HG03432 (cell line): ENCODE results near the gene TLE6.
"Not testable (repeated sequence)": the region's sequence is repeated elsewhere in the genome, so short reads cannot be mapped to it uniquely, and the experiment has no call there.

Experiments used
- ATAC-seq: cut with Tn5 transposase; IDR thresholded peaks from one replicate; pipeline ENCODE4 v1.9.1; 2021; ENCODE audit warnings: mild to moderate bottlenecking, moderate library complexity; ENCODE audit not compliant: unreplicated experiment

TLE6 gene

DNA sequence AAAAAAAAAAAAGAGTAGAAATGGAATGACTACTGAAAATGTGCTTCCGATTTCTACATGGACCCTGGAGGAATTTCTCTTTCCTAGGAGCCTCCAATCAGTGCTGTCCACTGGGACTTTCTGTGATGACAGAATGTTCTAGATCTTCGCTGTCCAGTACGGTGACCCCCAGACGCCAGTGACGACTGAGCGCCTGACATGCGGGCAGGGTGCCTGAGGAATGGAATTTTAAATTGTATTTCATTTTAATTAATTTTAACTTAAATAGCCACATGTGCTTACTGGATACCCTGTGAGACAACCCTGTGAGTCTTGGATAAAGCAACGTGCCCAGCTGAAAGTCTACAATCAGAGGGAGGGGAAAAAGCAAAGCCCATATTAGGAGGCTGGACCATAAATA, 4.1 kb upstream of the TLE6 start:
- no peak for ATAC-seq

DNA sequence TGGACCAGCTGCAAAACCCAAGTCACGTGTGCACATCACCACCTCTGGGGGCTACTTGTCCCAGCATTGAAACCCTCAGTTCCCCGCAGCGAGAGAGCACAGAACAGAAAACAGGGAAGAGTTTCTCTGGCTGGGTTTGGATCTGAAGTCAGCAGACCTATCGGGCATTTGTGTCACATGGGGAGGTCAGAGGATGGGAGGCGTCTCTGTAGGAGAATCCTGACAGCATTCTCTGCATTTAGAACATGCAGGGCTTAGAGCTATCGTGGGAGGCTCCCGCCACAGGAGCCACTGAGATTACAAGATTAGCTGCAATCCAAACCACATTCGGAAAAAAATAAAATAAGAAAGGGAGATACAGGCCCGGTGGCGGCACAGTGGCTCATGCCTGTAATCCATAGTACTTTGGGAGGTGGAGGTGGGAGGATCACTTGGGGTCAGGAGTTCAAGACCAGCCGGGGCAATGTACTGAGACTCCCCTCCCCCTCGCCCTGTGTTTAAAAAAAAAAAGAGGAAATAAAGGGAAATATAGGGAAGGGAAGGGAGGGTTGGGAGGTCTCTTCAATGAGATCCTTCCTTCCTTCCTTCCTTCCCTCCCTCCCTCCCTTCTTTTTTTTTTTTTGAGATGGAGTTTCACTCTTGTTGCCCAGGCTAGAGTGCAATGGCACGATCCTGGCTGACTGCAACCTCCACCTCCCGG, 2.9 kb upstream of the TLE6 start:
- no peak for ATAC-seq

- ATAC-seq: no peak
Measured at GRCh38 chr19:2976609-2977000, 759 bp upstream of the TLE6 start.

- ATAC-seq: no peak
Measured at GRCh38 chr19:2977746-2978138, 378 bp downstream of the TLE6 start.

DNA sequence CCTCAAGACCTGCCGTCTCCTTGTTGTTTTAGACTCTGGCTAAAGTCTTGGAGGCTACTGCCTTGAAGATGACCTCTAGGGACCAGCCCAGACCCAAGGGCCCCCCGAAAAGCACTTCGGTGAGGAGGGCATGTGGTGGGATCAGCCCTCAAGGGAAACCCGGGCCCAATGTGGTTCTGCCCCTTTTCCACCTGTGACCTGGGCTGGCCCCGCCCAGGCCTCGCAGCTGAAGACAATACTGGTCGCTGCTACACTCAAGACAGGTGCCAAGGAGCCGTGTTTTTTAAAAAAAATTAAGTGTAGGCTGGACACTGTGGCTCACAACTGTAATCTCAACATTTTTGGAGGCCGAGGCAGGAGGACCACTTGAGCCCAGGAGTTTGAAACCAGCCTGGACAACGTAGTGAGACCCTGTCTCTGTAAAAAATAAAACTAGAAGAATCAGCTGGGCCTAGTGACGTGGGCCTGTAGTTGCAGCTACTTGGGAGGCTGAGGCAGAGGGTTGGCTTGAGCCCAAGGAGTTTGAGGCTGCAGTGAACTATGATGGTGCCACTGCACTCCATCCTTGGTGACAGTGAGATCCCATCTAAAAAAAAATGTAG, 903 bp downstream of the TLE6 start:
- ATAC-seq: no peak

DNA sequence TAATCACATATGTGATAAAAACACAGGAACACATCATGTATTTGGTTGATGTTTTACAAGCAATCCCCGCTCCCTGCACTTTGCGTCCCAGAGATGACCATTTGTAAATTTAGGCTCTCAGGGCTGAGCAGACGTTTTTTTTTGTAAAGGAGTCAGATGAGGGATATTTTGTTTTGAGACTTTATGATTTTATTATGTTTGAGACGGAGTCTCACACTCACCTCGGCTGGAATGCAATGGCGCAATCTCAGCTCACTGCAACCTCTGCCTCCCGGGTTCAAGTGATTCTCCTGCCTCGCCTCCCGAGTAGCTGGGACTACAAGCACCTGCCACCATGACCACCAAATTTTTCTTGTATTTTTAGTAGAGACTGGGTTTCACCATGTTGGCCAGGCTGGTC, 1.4 kb downstream of the TLE6 start:
- no peak for ATAC-seq

DNA sequence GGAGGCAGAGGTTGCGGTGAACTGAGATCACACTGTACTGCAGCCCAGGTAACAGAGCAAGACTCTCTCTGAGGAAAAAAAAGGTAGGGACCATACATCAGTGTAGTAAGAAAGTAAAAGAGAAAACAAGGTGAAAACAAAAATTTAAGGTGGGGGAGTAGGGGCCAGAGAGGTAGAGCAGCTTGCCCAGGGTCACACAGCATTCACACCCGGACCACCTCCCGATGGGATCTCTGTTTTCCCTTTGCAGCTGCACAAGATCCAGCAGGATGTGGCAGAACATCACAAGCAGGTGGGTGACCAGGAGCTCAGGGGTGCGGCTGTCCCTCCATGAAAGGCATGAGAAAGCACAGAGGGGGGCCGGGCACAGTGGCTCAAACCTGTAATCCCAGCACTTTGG, 4.5 kb downstream of the TLE6 start:
- ATAC-seq: no peak

DNA sequence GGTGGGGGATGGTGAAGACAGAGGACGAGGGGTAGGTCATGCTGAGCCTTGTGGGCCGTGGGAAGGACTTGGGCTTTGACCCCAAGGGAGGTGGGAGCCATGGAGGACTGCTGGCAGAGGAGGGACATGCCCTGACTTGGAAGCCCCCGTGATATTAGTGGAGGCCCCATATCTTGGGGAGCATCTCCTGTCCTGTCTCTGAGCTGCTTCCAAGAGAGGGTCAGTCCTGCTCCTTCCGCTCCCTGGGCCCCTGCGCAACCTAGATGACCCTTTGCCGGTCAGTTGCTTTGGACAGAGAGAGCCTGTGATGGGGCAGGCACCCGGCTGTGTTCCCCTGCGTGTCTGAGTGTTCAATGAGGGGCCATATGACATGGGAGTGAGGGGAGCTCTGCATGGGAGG, 5.2 kb downstream of the TLE6 start:
- no peak for ATAC-seq

GRCh38 chr19:2982983-2983350, 5.6 kb downstream of the TLE6 start:
- no peak for ATAC-seq

DNA sequence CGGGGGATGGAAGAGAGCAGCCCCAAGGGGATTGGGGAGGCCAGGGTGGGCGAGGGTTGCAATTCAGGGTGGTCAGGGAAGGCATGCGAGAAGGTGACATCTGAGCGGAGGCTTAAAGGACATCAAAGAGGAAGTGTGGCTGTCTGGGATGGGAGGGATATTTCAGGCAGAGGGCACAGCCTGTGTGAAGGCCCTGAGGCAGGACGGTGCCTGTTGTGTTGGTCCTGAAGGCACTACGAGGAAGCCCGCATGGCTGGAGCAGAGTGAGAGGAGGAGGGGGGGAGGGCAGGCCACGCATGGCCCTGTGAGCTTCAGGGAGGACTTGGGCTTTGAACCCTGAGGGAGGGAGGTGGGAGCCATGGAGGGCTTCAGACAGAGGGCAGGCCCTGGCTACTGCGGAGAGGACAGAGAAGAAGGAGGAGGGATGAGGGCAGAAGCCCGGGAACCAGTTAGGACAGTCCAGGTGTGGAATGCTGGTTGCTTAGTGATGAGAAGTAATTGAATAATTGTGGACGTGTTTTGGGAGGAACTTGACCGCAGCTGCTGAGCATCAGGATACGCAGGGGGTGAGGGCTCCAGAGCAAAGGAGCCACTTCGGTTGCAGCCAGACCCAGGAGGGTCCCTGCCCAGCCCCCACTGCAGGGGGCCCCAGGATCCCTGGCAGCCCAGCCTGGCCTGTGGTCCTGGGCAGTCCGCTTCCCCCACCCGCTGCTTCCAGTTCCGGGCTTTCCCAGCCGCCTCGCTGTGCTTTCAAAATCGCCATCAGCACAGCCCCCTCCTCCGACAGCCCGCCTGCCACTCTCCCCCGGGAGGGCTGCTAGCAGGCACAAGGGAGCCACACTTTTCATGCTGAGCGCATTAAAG, 6.2 kb downstream of the TLE6 start:
- ATAC-seq: no peak

- ATAC-seq: no peak
Measured at GRCh38 chr19:2984215-2984528, 6.8 kb downstream of the TLE6 start.

DNA sequence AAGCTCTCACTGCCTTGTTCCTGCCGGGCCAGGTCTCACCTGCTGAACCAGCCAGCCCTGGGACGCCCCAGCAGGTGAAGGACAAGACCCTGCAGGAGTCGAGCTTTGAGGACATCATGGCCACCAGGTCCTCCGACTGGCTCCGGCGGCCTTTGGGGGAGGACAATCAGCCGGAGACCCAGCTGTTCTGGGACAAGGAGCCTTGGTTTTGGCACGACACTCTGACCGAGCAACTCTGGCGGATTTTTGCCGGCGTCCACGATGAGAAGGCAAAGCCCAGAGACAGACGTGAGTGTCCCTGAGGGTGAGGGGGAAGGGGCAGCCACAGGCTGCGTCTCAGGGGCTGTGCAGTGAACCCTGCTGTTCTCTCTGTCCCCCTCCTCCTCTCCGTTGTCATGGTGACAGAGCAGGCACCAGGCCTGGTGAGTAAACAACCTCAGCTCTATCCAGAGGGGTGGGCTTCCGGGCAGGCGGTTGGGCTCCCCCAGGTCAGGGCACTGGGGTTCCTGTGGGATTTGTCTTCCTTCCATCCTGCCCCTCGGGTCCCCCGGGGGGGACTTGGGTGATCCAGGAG, 9.7 kb downstream of the TLE6 start:
- ATAC-seq: no peak

- no peak for ATAC-seq
Measured at GRCh38 chr19:2987797-2988196, 10.4 kb downstream of the TLE6 start.

GRCh38 chr19:2988568-2988967, 11.2 kb downstream of the TLE6 start:
- ATAC-seq: no peak

- no peak for ATAC-seq
Measured at GRCh38 chr19:2989236-2989946, 12.0 kb downstream of the TLE6 start.

DNA sequence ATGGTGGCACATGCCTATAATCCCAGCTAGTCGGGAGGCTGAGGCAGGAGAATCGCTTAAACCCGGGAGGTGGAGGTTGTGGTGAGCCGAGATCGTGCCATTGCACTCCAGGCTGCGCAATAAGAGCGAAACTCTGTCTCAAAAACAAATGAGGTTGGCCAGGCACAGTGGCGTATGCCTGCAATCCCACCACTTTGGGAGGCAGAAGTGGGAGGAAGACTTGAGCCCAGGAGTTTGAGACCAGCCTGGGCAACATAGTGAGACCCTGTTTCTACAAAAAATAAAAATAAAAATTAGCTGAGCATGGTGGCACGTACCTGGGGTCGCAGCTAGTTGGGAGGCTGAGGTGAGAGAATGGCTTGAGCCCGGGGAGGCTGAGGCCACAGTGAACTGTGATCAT, 15.0 kb downstream of the TLE6 start:
- not testable (repeated sequence) for ATAC-seq

DNA sequence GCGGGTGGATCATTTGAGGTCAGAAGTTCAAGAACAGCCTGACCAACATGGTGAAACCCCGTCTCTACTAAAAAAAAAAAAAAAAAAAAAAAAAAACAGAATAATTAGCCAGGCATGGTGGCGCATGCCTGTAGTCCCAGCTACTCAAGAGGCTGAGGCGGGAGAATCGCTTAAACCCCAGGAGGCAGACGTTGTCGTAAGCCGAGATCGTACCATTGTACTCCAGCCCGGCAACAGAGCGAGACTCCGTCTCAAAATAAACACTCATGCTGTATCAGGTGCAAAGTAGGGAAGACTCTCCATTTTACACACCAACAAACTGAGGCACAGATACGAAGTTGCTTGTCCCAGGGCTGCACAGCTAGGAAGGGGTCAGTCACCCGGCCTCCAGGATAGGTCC, 15.6 kb downstream of the TLE6 start:
- ATAC-seq: no peak

DNA sequence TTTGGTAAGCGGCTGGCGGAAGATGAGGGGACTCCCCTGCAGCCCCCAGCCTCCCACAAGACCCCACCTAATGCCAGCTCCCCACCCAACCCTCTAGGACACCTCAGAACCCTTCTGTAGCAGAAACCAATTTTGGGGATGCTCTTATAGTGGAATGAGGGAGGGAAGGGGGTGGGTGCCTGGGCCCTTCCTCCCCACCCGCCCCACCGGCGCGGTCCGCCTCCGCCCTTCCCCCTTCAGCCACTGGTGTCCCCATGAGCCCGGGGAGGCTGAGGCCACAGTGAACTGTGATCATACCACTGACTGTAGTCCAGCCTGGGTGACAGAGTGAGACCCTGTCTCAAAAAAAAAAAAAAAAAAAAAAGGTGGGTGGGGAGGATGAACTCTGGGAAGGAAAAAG, 16.2 kb downstream of the TLE6 start:
- no peak for ATAC-seq

- no peak for ATAC-seq
Measured at GRCh38 chr19:2994588-2995131, 17.3 kb downstream of the TLE6 start.

DNA sequence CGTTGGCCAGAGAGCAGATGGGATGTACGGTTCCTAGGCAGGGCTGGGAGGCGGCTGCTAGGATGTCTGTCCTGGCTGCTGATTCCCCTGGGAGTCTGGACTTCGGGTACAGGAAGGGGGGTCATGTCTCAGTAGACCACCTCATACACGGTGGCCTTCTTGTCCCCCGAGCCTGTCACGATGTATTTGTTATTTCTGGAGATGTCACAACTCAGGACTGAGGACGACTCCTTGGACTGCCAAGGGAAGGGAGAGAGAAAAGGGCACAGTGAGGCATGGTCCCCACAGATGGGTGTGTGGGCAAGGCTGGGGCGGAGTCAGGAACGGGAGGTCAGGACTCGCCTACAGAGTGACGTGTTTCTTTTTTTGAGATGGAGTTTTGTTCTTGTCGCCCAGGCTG, 20.4 kb downstream of the TLE6 start:
- no peak for ATAC-seq

GRCh38 chr19:2998642-2999041, 21.3 kb downstream of the TLE6 start:
- no peak for ATAC-seq
